Measurements from ENCODE around the gene CCNT2.
"Not testable (repeated sequence)": the region's sequence is repeated elsewhere in the genome, so short reads cannot be mapped to it uniquely, and the experiment has no call there.

CCNT2 gene

GRCh38 chr2:134955744-134956143 is 37.1 kb downstream of the CCNT2 start:
- no peak overlapping the region for H3K4me2 ChIP-seq (ENCODE audit: low read depth, low read length, poor library complexity, severe bottlenecking)
- H3K9me2 ChIP-seq (replicated peaks; ENCODE audit: low read depth, low read length) = no peaks in the 10 kb centered on the region
- H3K9me3 ChIP-seq (ENCODE audit: insufficient read depth, low read depth, low read length) = no peaks in the 10 kb centered on the region
- TF ChIP-seq EZH2phosphoT487 (IDR thresholded peaks at IDR 0.05; ENCODE audit: borderline replicate concordance) (no peak), CTCF (conservative IDR thresholded peaks at IDR 0.05; ENCODE audit: low read length) (no peak)
- no peaks in the 10 kb centered on the region for H3K4me1 ChIP-seq (ENCODE audit: insufficient read depth, low read length, poor library complexity, severe bottlenecking)
- 0 out of 2 replicates have a peak, but pooled peaks cover 4% of the 10 kb centered on the region for H3F3A ChIP-seq (ENCODE audit: low read depth)
- no peak overlapping the region for H3K4me3 ChIP-seq (ENCODE audit: low read length, poor library complexity, severe bottlenecking)
- no peaks in the 10 kb centered on the region for H3K27me3 ChIP-seq (ENCODE audit: insufficient read depth, low read length, poor library complexity, severe bottlenecking)
- no peaks in the 10 kb centered on the region for H3K79me2 ChIP-seq (ENCODE audit: insufficient read depth, low read length)
- no peak overlapping the region for H2AFZ ChIP-seq (ENCODE audit: low read length)
- H3K9ac ChIP-seq (ENCODE audit: low read depth, low read length, poor library complexity, severe bottlenecking) = no peak overlapping the region
- H3K36me3 ChIP-seq (ENCODE audit: insufficient read depth, low read length) = peaks cover 71% of the 10 kb centered on the region
- peaks cover 12% of the 10 kb centered on the region for H4K20me1 ChIP-seq (ENCODE audit: insufficient read depth, low read length, poor library complexity, severe bottlenecking)

- Histone ChIP-seq H3K36me3 (ENCODE audit: insufficient read depth, low read length) (peaks cover 56% of the 10 kb centered on the region), H2AFZ (ENCODE audit: low read length) (no peak overlapping the region), H4K20me1 (ENCODE audit: insufficient read depth, low read length, poor library complexity, severe bottlenecking) (peaks cover 3% of the 10 kb centered on the region), H3K4me2 (ENCODE audit: low read depth, low read length, poor library complexity, severe bottlenecking) (no peak overlapping the region), H3F3A (ENCODE audit: low read depth) (no peaks in the 10 kb centered on the region), H3K4me3 (ENCODE audit: low read length, poor library complexity, severe bottlenecking) (no peak overlapping the region), H3K27me3 (ENCODE audit: insufficient read depth, low read length, poor library complexity, severe bottlenecking) (no peaks in the 10 kb centered on the region), H3K9me3 (ENCODE audit: insufficient read depth, low read depth, low read length) (no peaks in the 10 kb centered on the region), H3K9me2 (replicated peaks; ENCODE audit: low read depth, low read length) (no peaks in the 10 kb centered on the region), H3K79me2 (ENCODE audit: insufficient read depth, low read length) (no peaks in the 10 kb centered on the region), H3K4me1 (ENCODE audit: insufficient read depth, low read length, poor library complexity, severe bottlenecking) (no peaks in the 10 kb centered on the region), H3K9ac (ENCODE audit: low read depth, low read length, poor library complexity, severe bottlenecking) (no peak overlapping the region)
- TF ChIP-seq CTCF (conservative IDR thresholded peaks at IDR 0.05; ENCODE audit: low read length) (no peak), EZH2phosphoT487 (IDR thresholded peaks at IDR 0.05; ENCODE audit: borderline replicate concordance) (no peak)
Measured at GRCh38 chr2:134957477-134957876, 38.9 kb downstream of the CCNT2 start.

- H3K9ac ChIP-seq (ENCODE audit: low read depth, low read length, poor library complexity, severe bottlenecking); H3K4me2 ChIP-seq (ENCODE audit: low read depth, low read length, poor library complexity, severe bottlenecking); H3K27me3 ChIP-seq (ENCODE audit: insufficient read depth, low read length, poor library complexity, severe bottlenecking); H4K20me1 ChIP-seq (ENCODE audit: insufficient read depth, low read length, poor library complexity, severe bottlenecking); H3F3A ChIP-seq (ENCODE audit: low read depth); H3K4me3 ChIP-seq (ENCODE audit: low read length, poor library complexity, severe bottlenecking); H3K9me3 ChIP-seq (ENCODE audit: insufficient read depth, low read depth, low read length); H3K9me2 ChIP-seq (replicated peaks; ENCODE audit: low read depth, low read length); H3K36me3 ChIP-seq (ENCODE audit: insufficient read depth, low read length); H3K79me2 ChIP-seq (ENCODE audit: insufficient read depth, low read length); H2AFZ ChIP-seq (ENCODE audit: low read length); H3K4me1 ChIP-seq (ENCODE audit: insufficient read depth, low read length, poor library complexity, severe bottlenecking): not testable (repeated sequence)
Measured at GRCh38 chr2:134967166-134967565, 48.5 kb downstream of the CCNT2 start.

GRCh38 chr2:134973241-134974138 is 54.9 kb downstream of the CCNT2 start:
- Histone ChIP-seq H3K4me2 (ENCODE audit: low read depth, low read length, poor library complexity, severe bottlenecking) (no peak overlapping the region), H3K9me2 (replicated peaks; ENCODE audit: low read depth, low read length) (no peaks in the 10 kb centered on the region), H2AFZ (ENCODE audit: low read length) (no peak overlapping the region), H3K79me2 (ENCODE audit: insufficient read depth, low read length) (no peaks in the 10 kb centered on the region), H3K9ac (ENCODE audit: low read depth, low read length, poor library complexity, severe bottlenecking) (no peak overlapping the region), H3K4me3 (ENCODE audit: low read length, poor library complexity, severe bottlenecking) (no peak overlapping the region), H3K4me1 (ENCODE audit: insufficient read depth, low read length, poor library complexity, severe bottlenecking) (no peaks in the 10 kb centered on the region), H3K9me3 (ENCODE audit: insufficient read depth, low read depth, low read length) (peaks cover 9% of the 10 kb centered on the region), H4K20me1 (ENCODE audit: insufficient read depth, low read length, poor library complexity, severe bottlenecking) (no peaks in the 10 kb centered on the region), H3K36me3 (ENCODE audit: insufficient read depth, low read length) (no peaks in the 10 kb centered on the region), H3K27me3 (ENCODE audit: insufficient read depth, low read length, poor library complexity, severe bottlenecking) (no peaks in the 10 kb centered on the region), H3F3A (ENCODE audit: low read depth) (no peaks in the 10 kb centered on the region)
- no peak for TF ChIP-seq CTCF (conservative IDR thresholded peaks at IDR 0.05; ENCODE audit: low read length)
- no peak for TF ChIP-seq EZH2phosphoT487 (IDR thresholded peaks at IDR 0.05; ENCODE audit: borderline replicate concordance)
